GM12892 (cell line): ENCODE data around the gene SYNPO.

ENCODE experiments used
- POLR2A ChIP-seq: IDR thresholded peaks from 2 replicates; pipeline ENCODE4 v1.6.1; 2011; ENCODE audit warnings: low read depth, low read length, control low read depth
- POLR2AphosphoS5 ChIP-seq: IDR thresholded peaks from 2 replicates; pipeline ENCODE4 v1.6.1; 2011; ENCODE audit warnings: low read depth, low read length, control low read depth
- TAF1 ChIP-seq: IDR thresholded peaks from 2 replicates; pipeline ENCODE4 v1.6.1; 2011; ENCODE audit warnings: low read depth, mild to moderate bottlenecking, control low read depth, low read length, borderline replicate concordance

DNA sequence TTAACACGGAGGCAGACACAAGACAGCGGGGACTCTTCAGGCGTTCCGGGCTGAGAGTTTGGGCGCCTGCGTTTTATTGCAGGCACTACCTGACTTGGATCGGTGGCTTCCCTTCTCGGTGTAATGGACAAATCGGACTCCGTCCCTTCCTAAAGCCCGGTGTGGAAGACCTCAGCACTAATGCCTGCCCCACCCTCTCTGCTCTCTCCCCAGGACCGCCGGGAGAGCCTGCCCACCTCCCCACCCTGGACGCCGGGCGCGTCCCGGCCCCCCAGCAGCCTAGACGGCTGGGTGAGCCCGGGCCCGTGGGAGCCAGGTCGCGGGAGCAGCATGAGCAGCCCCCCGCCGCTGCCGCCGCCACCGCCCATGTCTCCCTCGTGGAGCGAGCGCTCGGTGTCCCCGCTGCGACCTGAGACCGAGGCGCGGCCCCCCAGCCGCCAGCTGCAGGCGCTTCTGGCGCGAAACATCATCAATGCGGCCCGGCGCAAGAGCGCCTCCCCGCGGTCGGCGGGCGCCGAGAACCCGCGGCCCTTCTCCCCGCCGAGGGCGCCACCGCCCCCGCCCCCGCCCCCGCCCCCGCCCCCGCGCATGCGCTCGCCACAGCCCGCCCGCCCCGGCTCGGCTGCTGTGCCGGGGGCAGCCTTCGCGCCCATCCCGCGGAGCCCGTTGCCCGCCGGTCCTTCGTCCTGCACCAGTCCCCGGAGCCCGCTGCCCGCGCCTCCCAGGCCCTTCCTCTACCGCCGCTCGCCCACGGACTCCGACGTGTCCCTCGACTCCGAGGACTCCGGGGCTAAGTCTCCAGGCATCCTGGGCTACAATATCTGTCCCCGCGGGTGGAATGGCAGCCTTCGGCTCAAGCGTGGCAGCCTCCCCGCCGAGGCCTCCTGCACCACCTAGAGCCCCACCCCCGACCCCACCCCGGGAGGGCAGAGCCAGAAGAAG is 16.0 kb downstream of the SYNPO start:
- TF ChIP-seq POLR2A (no peak), POLR2AphosphoS5 (no peak), TAF1 (no peak)
